Measurements from ENCODE around the gene USP17L13.
"Not testable (repeated sequence)": the region's sequence is repeated elsewhere in the genome, so short reads cannot be mapped to it uniquely, and the experiment has no call there.

The USP17L13 gene

GRCh38 chr4:9262572-9262971, 37.9 kb downstream of the USP17L13 start, which contains the start of gene USP17L21:
TSS of gene USP17L21 (plus strand) at chr4:9262872. CDS start at chr4:9262872, 0 bp downstream.
- H3K36me3 ChIP-seq (replicated peaks in 1 of 2; ENCODE audit: control insufficient read depth in 2 of 2, insufficient read depth in 2 of 2, low read length in 2 of 2); H3K27me3 ChIP-seq (ENCODE audit: control insufficient read depth in 3 of 3, insufficient read depth in 3 of 3, low read depth in 1 of 3, low read length in 3 of 3); H2AK5ac ChIP-seq (ENCODE audit: low read depth, low read length); H2BK15ac ChIP-seq (ENCODE audit: low read length); H2BK5ac ChIP-seq (ENCODE audit: low read length); H2BK120ac ChIP-seq (ENCODE audit: low read depth, low read length); H2BK12ac ChIP-seq (ENCODE audit: low read length); H3K27ac ChIP-seq (replicated peaks; ENCODE audit: low read length); H3K23ac ChIP-seq (ENCODE audit: low read depth, low read length, poor library complexity); H3K4me2 ChIP-seq (ENCODE audit: insufficient read depth, low read length, poor library complexity, severe bottlenecking); H3K4me1 ChIP-seq (ENCODE audit: control insufficient read depth in 2 of 2, insufficient read depth in 1 of 2, low read depth in 1 of 2, low read length in 2 of 2); H3K9me3 ChIP-seq (replicated peaks in 1 of 2; ENCODE audit: control insufficient read depth in 2 of 2, insufficient read depth in 1 of 2, low read depth in 1 of 2, low read length in 2 of 2); H3K4me3 ChIP-seq (ENCODE audit: low read length in 2 of 2); H3K9ac ChIP-seq (ENCODE audit: low read depth, low read length, poor library complexity); H3K18ac ChIP-seq (ENCODE audit: low read length); H3K79me1 ChIP-seq (ENCODE audit: low read depth, low read length); H2AFZ ChIP-seq (ENCODE audit: low read length); H3K14ac ChIP-seq (ENCODE audit: low read length); H4K8ac ChIP-seq (ENCODE audit: low read depth, low read length); H3K4ac ChIP-seq (ENCODE audit: low read length); H4K91ac ChIP-seq (ENCODE audit: low read depth, low read length, poor library complexity); DNase-seq (ENCODE audit: low spot score): not testable (repeated sequence)
- no CpG with 5 or more reads among the region's 13 CpGs for WGBS, 2 donors (ENCODE audit: extremely low coverage in 2 of 2, insufficient read length in 2 of 2, insufficient replicate concordance in 1 of 2)

GRCh38 chr4:9267319-9267718, 42.6 kb downstream of the USP17L13 start, which contains the start of gene USP17L22:
TSS of gene USP17L22 (plus strand) at chr4:9267619. CDS start at chr4:9267619, 0 bp downstream.
- not testable (repeated sequence) for H4K91ac ChIP-seq (ENCODE audit: low read depth, low read length, poor library complexity); H2AFZ ChIP-seq (ENCODE audit: low read length); H3K14ac ChIP-seq (ENCODE audit: low read length); H3K4ac ChIP-seq (ENCODE audit: low read length); H3K4me1 ChIP-seq (ENCODE audit: control insufficient read depth in 2 of 2, insufficient read depth in 1 of 2, low read depth in 1 of 2, low read length in 2 of 2); H2BK120ac ChIP-seq (ENCODE audit: low read depth, low read length); H3K4me2 ChIP-seq (ENCODE audit: insufficient read depth, low read length, poor library complexity, severe bottlenecking); H3K9me3 ChIP-seq (replicated peaks in 1 of 2; ENCODE audit: control insufficient read depth in 2 of 2, insufficient read depth in 1 of 2, low read depth in 1 of 2, low read length in 2 of 2); H2BK5ac ChIP-seq (ENCODE audit: low read length); H2BK12ac ChIP-seq (ENCODE audit: low read length); H3K23ac ChIP-seq (ENCODE audit: low read depth, low read length, poor library complexity); H3K36me3 ChIP-seq (replicated peaks in 1 of 2; ENCODE audit: control insufficient read depth in 2 of 2, insufficient read depth in 2 of 2, low read length in 2 of 2); H3K18ac ChIP-seq (ENCODE audit: low read length); H3K79me1 ChIP-seq (ENCODE audit: low read depth, low read length); H2AK5ac ChIP-seq (ENCODE audit: low read depth, low read length); H3K27me3 ChIP-seq (ENCODE audit: control insufficient read depth in 3 of 3, insufficient read depth in 3 of 3, low read depth in 1 of 3, low read length in 3 of 3); H4K8ac ChIP-seq (ENCODE audit: low read depth, low read length); H3K27ac ChIP-seq (replicated peaks; ENCODE audit: low read length); H3K9ac ChIP-seq (ENCODE audit: low read depth, low read length, poor library complexity); H2BK15ac ChIP-seq (ENCODE audit: low read length); H3K4me3 ChIP-seq (ENCODE audit: low read length in 2 of 2); DNase-seq (ENCODE audit: low spot score)
- WGBS, 2 donors (ENCODE audit: extremely low coverage in 2 of 2, insufficient read length in 2 of 2, insufficient replicate concordance in 1 of 2), result no CpG with 5 or more reads among the region's 15 CpGs

- DNase-seq (ENCODE audit: low spot score); H2BK5ac ChIP-seq (ENCODE audit: low read length); H3K9ac ChIP-seq (ENCODE audit: low read depth, low read length, poor library complexity); H3K4me2 ChIP-seq (ENCODE audit: insufficient read depth, low read length, poor library complexity, severe bottlenecking); H3K4me3 ChIP-seq (ENCODE audit: low read length in 2 of 2); H3K9me3 ChIP-seq (replicated peaks in 1 of 2; ENCODE audit: control insufficient read depth in 2 of 2, insufficient read depth in 1 of 2, low read depth in 1 of 2, low read length in 2 of 2); H3K79me1 ChIP-seq (ENCODE audit: low read depth, low read length); H3K14ac ChIP-seq (ENCODE audit: low read length); H3K18ac ChIP-seq (ENCODE audit: low read length); H3K4me1 ChIP-seq (ENCODE audit: control insufficient read depth in 2 of 2, insufficient read depth in 1 of 2, low read depth in 1 of 2, low read length in 2 of 2); H2AFZ ChIP-seq (ENCODE audit: low read length); H2AK5ac ChIP-seq (ENCODE audit: low read depth, low read length); H2BK120ac ChIP-seq (ENCODE audit: low read depth, low read length); H2BK12ac ChIP-seq (ENCODE audit: low read length); H3K36me3 ChIP-seq (replicated peaks in 1 of 2; ENCODE audit: control insufficient read depth in 2 of 2, insufficient read depth in 2 of 2, low read length in 2 of 2); H3K27me3 ChIP-seq (ENCODE audit: control insufficient read depth in 3 of 3, insufficient read depth in 3 of 3, low read depth in 1 of 3, low read length in 3 of 3); H2BK15ac ChIP-seq (ENCODE audit: low read length); H4K8ac ChIP-seq (ENCODE audit: low read depth, low read length); H3K4ac ChIP-seq (ENCODE audit: low read length); H3K27ac ChIP-seq (replicated peaks; ENCODE audit: low read length); H3K23ac ChIP-seq (ENCODE audit: low read depth, low read length, poor library complexity); H4K91ac ChIP-seq (ENCODE audit: low read depth, low read length, poor library complexity): not testable (repeated sequence)
- 100% methylated on average over 2 of the region's 10 CpGs; no CpG with 5 or more reads in 1 of the 2 donors for WGBS, 2 donors (ENCODE audit: extremely low coverage in 2 of 2, insufficient read length in 2 of 2, insufficient replicate concordance in 1 of 2)
Measured at GRCh38 chr4:9271719-9272118, 47.0 kb downstream of the USP17L13 start.
